GM12878 (cell line): Measurements from ENCODE around the gene MSANTD2. TPM values are rescaled to one million over a fixed set of nuclear protein-coding genes. Genes with fewer than 3 reads are reported as not detected.

ENCODE experiments used
- ATAC-seq: fragments of 200-7000 bp; cut with Tn5 transposase; 3 replicates; pipeline ENCODE4 v1.9.1; 2020; ENCODE audit warnings: mild to moderate bottlenecking, moderate library complexity
- BruUV-seq: library from RNA; stranded (reverse); fragments of 400-500 nt; replicated peaks from 2 replicates; lab custom pipeline; 2021; lab: Mats Ljungman, UMichigan
- CTCF ChIA-PET: fragments of 300-600 bp; sonication (Branson Sonifier 250); formaldehyde crosslinking; extraction: SDS; loops from one replicate; lab custom pipeline; 2021; ENCODE audit warnings: inconsistent platforms; lab: Yijun Ruan, JAX
- POLR2A ChIA-PET: fragments of 350-600 bp; formaldehyde crosslinking; extraction: SDS; loops from one replicate; lab custom pipeline; 2021; ENCODE audit warnings: inconsistent platforms; lab: Charles Lee
- RAD21 ChIA-PET: fragments of 300-600 bp; sonication (Branson Sonifier 250); formaldehyde crosslinking; loops from one replicate; lab custom pipeline; 2023; ENCODE audit warnings: antibody characterized with exemption; ENCODE audit not compliant: unreplicated experiment; lab: Charles Lee
- SMC1A ChIA-PET: fragments of 300-600 bp; sonication (Branson Sonifier 250); formaldehyde crosslinking; loops from one replicate; lab custom pipeline; 2023; ENCODE audit not compliant: unreplicated experiment, uncharacterized antibody; lab: Charles Lee
- DNase-seq: peaks from one replicate; pipeline ENCODE4 v3.0.0-alpha.2; 2011; ENCODE audit warnings: low read depth, low spot score
- FAIRE-seq: peaks from 3 replicates; lab custom pipeline; 2011; peaks lifted over from hg19 to GRCh38; lab: Jason Lieb, UNC
- H2AFZ ChIP-seq: 2 replicates; pipeline ENCODE4 v1.6.0; 2011; ENCODE audit warnings: low read depth, low read length, control low read depth; ENCODE audit not compliant: control insufficient read depth
- H3K27ac ChIP-seq: 2 replicates; pipeline ENCODE4 v1.5.1; 2011; ENCODE audit warnings: control low read depth; ENCODE audit not compliant: control insufficient read depth, insufficient read depth
- H3K27me3 ChIP-seq, 2 experiments: replicated peaks in 1 of 2; 2 replicates each; pipeline versions ENCODE4 v1.6.0 to v1.6.1; 2011; ENCODE audit warnings: low read length in 1 of 2; ENCODE audit not compliant: control insufficient read depth in 2 of 2, insufficient read depth in 2 of 2
- H3K36me3 ChIP-seq, 2 experiments: 2 replicates each; pipeline ENCODE4 v1.5.1; 2011; ENCODE audit warnings: low read length in 1 of 2; ENCODE audit not compliant: control insufficient read depth in 2 of 2, insufficient read depth in 2 of 2
- H3K4me1 ChIP-seq: 2 replicates; pipeline ENCODE4 v1.6.1; 2011; ENCODE audit warnings: mild to moderate bottlenecking, low read length, moderate library complexity, mixed read lengths; ENCODE audit not compliant: control insufficient read depth, insufficient read depth
- H3K4me2 ChIP-seq: 2 replicates; pipeline ENCODE4 v1.6.0; 2011; ENCODE audit warnings: control low read depth; ENCODE audit not compliant: control insufficient read depth, insufficient read depth
- H3K4me3 ChIP-seq: fragments of 200-600 bp; sonication (generic); 2 replicates; pipeline ENCODE4 v1.5.1; 2016
- H3K79me2 ChIP-seq: 2 replicates; pipeline ENCODE4 v1.6.0; 2011; ENCODE audit warnings: low read length; ENCODE audit not compliant: control insufficient read depth, insufficient read depth
- H3K9ac ChIP-seq: 2 replicates; pipeline ENCODE4 v1.8.0; 2011; ENCODE audit warnings: low read length, control low read depth, mixed read lengths; ENCODE audit not compliant: control insufficient read depth, insufficient read depth
- H3K9me3 ChIP-seq: replicated peaks from 3 replicates; pipeline ENCODE4 v1.5.1; 2011; ENCODE audit warnings: mild to moderate bottlenecking, low read length; ENCODE audit not compliant: control insufficient read depth, insufficient read depth
- H4K20me1 ChIP-seq: 2 replicates; pipeline ENCODE4 v1.6.0; 2011; ENCODE audit not compliant: control insufficient read depth, insufficient read depth
- CREM ChIP-seq: IDR thresholded peaks from 2 replicates; pipeline ENCODE4 v1.6.1; 2014; ENCODE audit warnings: antibody characterized with exemption, low read depth
- FOXK2 ChIP-seq: fragments of 450-650 bp; IDR thresholded peaks from 2 replicates; pipeline ENCODE4 v1.6.1; 2017; ENCODE audit warnings: mild to moderate bottlenecking, moderate library complexity
- IRF4 ChIP-seq: IDR thresholded peaks from 2 replicates; pipeline ENCODE4 v1.6.1; 2011; ENCODE audit warnings: low read depth, low read length
- KAT2A ChIP-seq: conservative IDR thresholded peaks from 2 replicates; pipeline ENCODE4 v1.6.1; 2011; ENCODE audit warnings: low read depth, low read length; ENCODE audit not compliant: control insufficient read depth
- MEF2B ChIP-seq: fragments of 450-650 bp; IDR thresholded peaks from 2 replicates; pipeline ENCODE4 v1.6.1; 2018; ENCODE audit warnings: mild to moderate bottlenecking, moderate library complexity; ENCODE audit not compliant: partially characterized antibody, poor library complexity, severe bottlenecking
- POLR2A ChIP-seq: IDR thresholded peaks from 2 replicates; pipeline ENCODE4 v1.6.1; 2011; ENCODE audit warnings: low read depth, mild to moderate bottlenecking, low read length
- SIN3A ChIP-seq: IDR thresholded peaks from 2 replicates; pipeline ENCODE4 v1.6.1; 2012; ENCODE audit warnings: low read depth, low read length, improper control_type of control experiment
- SMC3 ChIP-seq: IDR thresholded peaks from 2 replicates; pipeline ENCODE4 v1.6.1; 2011; ENCODE audit warnings: low read length, improper control_type of control experiment, borderline replicate concordance
- SP1 ChIP-seq: IDR thresholded peaks from one replicate; pipeline ENCODE4 v1.6.1; 2011; ENCODE audit warnings: low read depth, low read length
- SPI1 ChIP-seq: IDR thresholded peaks from 2 replicates; pipeline ENCODE4 v1.6.1; 2011; ENCODE audit warnings: low read depth, mild to moderate bottlenecking, low read length, moderate library complexity, borderline replicate concordance; ENCODE audit not compliant: insufficient read depth
- SRF ChIP-seq, 2 experiments: IDR thresholded peaks; 2 replicates each; pipeline ENCODE4 v1.6.1; 2011; ENCODE audit warnings: low read depth in 2 of 2, low read length in 2 of 2, mild to moderate bottlenecking in 1 of 2, moderate library complexity in 1 of 2
- YY1 ChIP-seq: IDR thresholded peaks from 2 replicates; pipeline ENCODE4 v1.6.1; 2011; ENCODE audit warnings: low read depth, mild to moderate bottlenecking, low read length
- ZBED1 ChIP-seq: IDR thresholded peaks from 2 replicates; pipeline ENCODE4 v1.6.1; 2016; ENCODE audit warnings: borderline replicate concordance
- WGBS: methylation state at CpG from one replicate; pipeline ENCODE4 v1.1.6; 2016; ENCODE audit warnings: low lambda C conversion rate; ENCODE audit not compliant: insufficient replicate concordance, insufficient coverage; ENCODE audit errors: missing lambda C conversion rate; 5-methylcytosine and 5-hydroxymethylcytosine counted together
- in situ Hi-C: fragments of 300-500 bp; cut with MboI; formaldehyde crosslinking; loops from 9 replicates; pipeline ENCODE4 v1.14.3; 2018; ENCODE audit warnings: mixed read lengths
- intact Hi-C: fragments of 100-400 bp; cut with micrococcal nuclease; formaldehyde crosslinking; loops from one replicate; pipeline ENCODE4 v1.14.2; 2022; ENCODE audit not compliant: unreplicated experiment
- polyA plus RNA-seq, 11 experiments: library from polyadenylated mRNA; depleted of rRNA in 4 of 11; unstranded in 6 of 11; stranded (reverse) in 5 of 11; fragments of >200 nt; fragmentation: Nextera tagmentation in 4 of 11; fragmentation: Illumina TruSeq in 1 of 11; extraction: Ambion mirVana in 4 of 11; extraction: Trizol in 1 of 11; gene quantifications; 1 replicate in 1 of 11; 2 replicates in 10 of 11; pipeline versions ENCODE4 v1.2.1 to v1.2.3, GENCODE V29; 2011 to 2016; ENCODE audit warnings: inconsistent platforms in 2 of 11, missing spikeins in 2 of 11, low read depth in 1 of 11
- total RNA-seq, 4 experiments: library from RNA; depleted of rRNA in 3 of 4; stranded (reverse); fragments of >200 nt in 3 of 4; fragmentation: Illumina TruSeq in 1 of 4; extraction: Trizol in 1 of 4; gene quantifications; 2 replicates each; pipeline versions ENCODE4 v1.2.1 to v1.2.3, GENCODE V29; 2013 to 2021
- TF ChIP-seq, protein P1 (sequence below): fragments of 450-650 bp; IDR thresholded peaks from 2 replicates; pipeline ENCODE4 v1.6.1; 2017; ENCODE audit warnings: mild to moderate bottlenecking, low read depth, inconsistent platforms; ENCODE audit not compliant: poor library complexity, severe bottlenecking

Gene MSANTD2
- total and polyA plus RNA-seq, 10 of the 15 experiments (the other 5 are each of a cell fraction or from before 2014, with no cell fraction given): 3.0 to 12.4 (median 8.0) TPM

DNA sequence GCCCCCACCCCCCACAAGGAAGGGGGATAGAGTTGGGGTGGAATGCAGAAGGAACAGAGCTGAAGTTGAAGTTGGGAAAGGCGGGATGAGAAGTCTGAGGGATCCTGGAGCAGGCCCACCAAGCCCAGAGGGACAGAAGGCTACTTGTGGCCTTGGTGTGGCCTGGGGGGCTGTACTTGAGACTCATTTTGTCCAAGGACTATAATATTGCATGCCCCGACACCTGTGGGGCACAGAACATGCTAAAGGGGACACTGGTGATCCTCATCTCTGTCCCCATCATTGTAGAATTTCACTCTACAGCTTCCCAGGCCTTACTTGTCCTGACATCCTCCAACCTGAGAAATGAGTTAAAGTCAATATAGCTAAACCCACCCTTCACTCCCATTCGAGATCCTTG is 39.4 kb downstream of the MSANTD2 start:
- H3K4me3 ChIP-seq: peak overlapping the region; percentile 83
- peaks cover 18% of the 10 kb centered on the region for H3K4me1 ChIP-seq
- ATAC-seq (no peak), FAIRE-seq (no peak), DNase-seq (no peak)
- H3K9ac ChIP-seq: peak overlapping the region; percentile 87
- ChIA-PET RAD21 (interaction anchor here (0.8 to 5.8 kb wide), 8 partner anchors 8 to 91 kb away, joined by 3 to 67 read pairs (median 4); partner anchors contain the start of genes SIAE and SPA17), POLR2A (interaction anchor here (0.6 to 2.3 kb wide), 9 partner anchors 8 to 130 kb away, joined by 3 to 12 read pairs (median 5); partner anchors contain the start of gene SPA17), CTCF (interaction anchor here (1.0 to 16.3 kb wide), 9 partner anchors 17 to 351 kb away, joined by 3 to 272 read pairs (median 4); partner anchors contain the start of genes MSANTD2, NRGN, SIAE and SPA17), SMC1A (interaction anchor here (0.9 to 8.8 kb wide), 7 partner anchors 9 to 193 kb away, joined by 3 to 93 read pairs (median 13); partner anchors contain the start of genes CCDC15, SIAE, SPA17 and VSIG2)
- peak overlapping the region; percentile 98 for H3K4me2 ChIP-seq
- intact Hi-C loops (loop anchor here (1.0 kb wide), 1 partner anchor 88 kb away; the partner anchor contains the start of genes SIAE and SPA17), in situ Hi-C loops (loop anchor here (5.0 kb wide), 1 partner anchor 89 kb away; the partner anchor contains the start of genes SIAE and SPA17)
- H3K36me3 ChIP-seq: no peaks in the 10 kb centered on the region; a peak in 2 of 4 replicates
- no peaks in the 10 kb centered on the region for H3K27me3 ChIP-seq
- H3K79me2 ChIP-seq: peaks cover 46% of the 10 kb centered on the region
- H2AFZ ChIP-seq: no peak overlapping the region; the same call in none of the 2 replicates
- H4K20me1 ChIP-seq: no peaks in the 10 kb centered on the region
- no peaks in the 10 kb centered on the region for H3K9me3 ChIP-seq
- TF ChIP-seq SIN3A (0 out of 2 replicates have a peak, but pooled peaks have one; percentile 7), SMC3 (no peak)
- peak overlapping the region; percentile 82 for H3K27ac ChIP-seq
- BruUV-seq: no TSS peak
- WGBS: 51% methylated on average over 3 of the region's 3 CpGs

DNA sequence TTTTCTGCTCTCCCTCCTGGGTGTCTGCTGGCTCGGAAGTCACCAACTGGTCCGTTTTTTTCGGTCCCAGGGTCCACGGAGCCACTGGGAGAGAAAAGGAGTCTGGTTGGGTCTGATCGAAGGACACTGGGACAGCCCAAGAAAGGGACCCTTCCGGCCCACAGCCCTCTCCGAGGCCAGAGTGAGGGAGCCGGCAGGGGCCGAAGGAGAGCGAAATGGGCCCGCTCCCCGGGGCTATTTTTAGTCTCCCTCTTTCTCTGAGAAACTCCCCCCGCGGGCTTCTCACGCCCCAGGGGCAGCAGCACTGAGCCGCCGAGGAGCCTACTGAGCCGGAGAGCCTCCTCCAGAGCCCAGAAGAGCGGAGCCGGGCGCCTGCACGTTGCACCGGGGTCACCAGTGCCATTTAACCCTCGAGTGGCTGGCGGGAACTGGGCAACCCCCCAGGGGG is 40.0 kb downstream of the MSANTD2 start:
- H3K4me2 ChIP-seq: peak overlapping the region; percentile 98
- peak overlapping the region; percentile 83 for H3K4me3 ChIP-seq
- ChIA-PET RAD21 (interaction anchor here (1.1 to 5.8 kb wide), 5 partner anchors 14 to 90 kb away, joined by 3 to 67 read pairs (median 34); no protein-coding TSS in a partner anchor), POLR2A (interaction anchor here (1.1 to 2.3 kb wide), 5 partner anchors 9 to 86 kb away, joined by 5 to 12 read pairs (median 9); partner anchors contain the start of gene SPA17), SMC1A (interaction anchor here (1.3 to 8.8 kb wide), 4 partner anchors 14 to 89 kb away, joined by 13 to 93 read pairs (median 66); partner anchors contain the start of genes SIAE and SPA17), CTCF (interaction anchor here (1.5 to 16.3 kb wide), 6 partner anchors 16 to 137 kb away, joined by 4 to 272 read pairs (median 98); partner anchors contain the start of genes MSANTD2, NRGN, SIAE and SPA17)
- peak overlapping the region; percentile 87 for H3K9ac ChIP-seq
- intact Hi-C loops (no loop called here), in situ Hi-C loops (loop anchor here (5.0 kb wide), 1 partner anchor 88 kb away; the partner anchor contains the start of genes SIAE and SPA17)
- H3K36me3 ChIP-seq: no peaks in the 10 kb centered on the region; a peak in 2 of 4 replicates
- DNase-seq (no peak), ATAC-seq (peak; percentile 19), FAIRE-seq (no peak)
- no peaks in the 10 kb centered on the region for H3K9me3 ChIP-seq
- H3K27ac ChIP-seq: peak overlapping the region; percentile 82
- no peaks in the 10 kb centered on the region for H4K20me1 ChIP-seq
- peaks cover 46% of the 10 kb centered on the region for H3K79me2 ChIP-seq
- 31% methylated on average over 25 of the region's 25 CpGs for WGBS
- no TSS peak for BruUV-seq
- H3K27me3 ChIP-seq: no peaks in the 10 kb centered on the region
- peak overlapping the region; percentile 64 for H2AFZ ChIP-seq
- peaks cover 18% of the 10 kb centered on the region for H3K4me1 ChIP-seq
- 0 out of 2 replicates have a peak, but pooled peaks have one; percentile 16 for TF ChIP-seq CREM
- TF ChIP-seq FOXK2: no peak
- peak; percentile 65 for TF ChIP-seq MEF2B
- TF ChIP-seq SP1: no peak
- TF ChIP-seq KAT2A: no peak
- TF ChIP-seq, protein P1, sequence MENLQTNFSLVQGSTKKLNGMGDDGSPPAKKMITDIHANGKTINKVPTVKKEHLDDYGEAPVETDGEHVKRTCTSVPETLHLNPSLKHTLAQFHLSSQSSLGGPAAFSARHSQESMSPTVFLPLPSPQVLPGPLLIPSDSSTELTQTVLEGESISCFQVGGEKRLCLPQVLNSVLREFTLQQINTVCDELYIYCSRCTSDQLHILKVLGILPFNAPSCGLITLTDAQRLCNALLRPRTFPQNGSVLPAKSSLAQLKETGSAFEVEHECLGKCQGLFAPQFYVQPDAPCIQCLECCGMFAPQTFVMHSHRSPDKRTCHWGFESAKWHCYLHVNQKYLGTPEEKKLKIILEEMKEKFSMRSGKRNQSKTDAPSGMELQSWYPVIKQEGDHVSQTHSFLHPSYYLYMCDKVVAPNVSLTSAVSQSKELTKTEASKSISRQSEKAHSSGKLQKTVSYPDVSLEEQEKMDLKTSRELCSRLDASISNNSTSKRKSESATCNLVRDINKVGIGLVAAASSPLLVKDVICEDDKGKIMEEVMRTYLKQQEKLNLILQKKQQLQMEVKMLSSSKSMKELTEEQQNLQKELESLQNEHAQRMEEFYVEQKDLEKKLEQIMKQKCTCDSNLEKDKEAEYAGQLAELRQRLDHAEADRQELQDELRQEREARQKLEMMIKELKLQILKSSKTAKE: no peak
- 0 out of 2 replicates have a peak, but pooled peaks have one; percentile 24 for TF ChIP-seq YY1
- no peak for TF ChIP-seq SPI1
- peak; percentile 34; the same call in 1 of the 2 replicates for TF ChIP-seq POLR2A
- no peak for TF ChIP-seq SRF (IDR thresholded peaks at IDR 0.05; ENCODE audit: low read depth in 2 of 2, low read length in 2 of 2)
- no peak for TF ChIP-seq ZBED1
- TF ChIP-seq SIN3A: 0 out of 2 replicates have a peak, but pooled peaks have one; percentile 8
- TF ChIP-seq IRF4: no peak
